GM21723 (cell line): ENCODE results near the gene GRM5.

Source experiments
- ATAC-seq: cut with Tn5 transposase; IDR thresholded peaks from one replicate; pipeline ENCODE4 v1.9.1; 2021; ENCODE audit warnings: mild to moderate bottlenecking, moderate library complexity; ENCODE audit not compliant: unreplicated experiment

The GRM5 gene

DNA sequence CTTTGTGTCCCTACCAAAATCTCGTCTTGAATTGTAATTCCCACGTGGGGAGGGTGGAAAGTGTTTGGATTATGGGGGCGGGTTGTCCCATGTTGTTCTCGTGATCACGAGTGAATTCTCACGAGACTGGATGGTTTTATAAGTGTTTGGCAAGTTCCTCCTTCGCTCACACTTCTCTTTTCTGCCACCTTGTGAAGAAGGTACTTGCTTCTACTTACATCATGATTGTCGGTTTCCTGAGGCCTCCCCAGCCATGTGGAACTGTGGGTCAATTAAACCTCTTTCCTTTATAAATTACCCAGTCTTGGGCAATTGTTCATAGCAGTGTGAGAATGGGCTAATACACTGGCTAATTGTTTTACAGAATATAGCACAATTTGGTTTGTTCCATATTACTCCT, 326.3 kb downstream of the GRM5 start:
- ATAC-seq = no peak

- ATAC-seq = no peak
Observed at GRCh38 chr11:88709567-88709966, 356.2 kb downstream of the GRM5 start.

GRCh38 chr11:88704485-88704884, 361.3 kb downstream of the GRM5 start:
- ATAC-seq = no peak

DNA sequence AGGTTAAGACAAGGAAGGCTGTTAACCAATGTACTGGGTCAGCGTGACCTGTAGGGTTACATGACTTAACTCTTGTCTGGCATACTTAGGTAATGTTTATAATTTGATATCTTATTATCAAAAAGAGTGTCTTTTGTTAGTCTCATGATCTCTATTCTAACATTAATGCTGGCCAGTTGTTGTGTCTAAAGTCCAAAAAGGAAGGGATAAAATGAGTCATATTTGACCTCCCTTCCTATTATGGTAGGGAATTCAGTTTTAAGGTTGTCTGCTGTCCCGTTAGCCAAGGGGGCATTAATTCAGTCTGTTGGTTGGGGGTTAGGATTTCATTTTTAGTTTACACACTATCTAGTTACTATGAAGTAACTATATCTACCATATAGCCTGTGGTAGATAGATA, 364.0 kb downstream of the GRM5 start:
- ATAC-seq = no peak

- no peak for ATAC-seq
Observed at GRCh38 chr11:88697139-88697538, 368.6 kb downstream of the GRM5 start.

DNA sequence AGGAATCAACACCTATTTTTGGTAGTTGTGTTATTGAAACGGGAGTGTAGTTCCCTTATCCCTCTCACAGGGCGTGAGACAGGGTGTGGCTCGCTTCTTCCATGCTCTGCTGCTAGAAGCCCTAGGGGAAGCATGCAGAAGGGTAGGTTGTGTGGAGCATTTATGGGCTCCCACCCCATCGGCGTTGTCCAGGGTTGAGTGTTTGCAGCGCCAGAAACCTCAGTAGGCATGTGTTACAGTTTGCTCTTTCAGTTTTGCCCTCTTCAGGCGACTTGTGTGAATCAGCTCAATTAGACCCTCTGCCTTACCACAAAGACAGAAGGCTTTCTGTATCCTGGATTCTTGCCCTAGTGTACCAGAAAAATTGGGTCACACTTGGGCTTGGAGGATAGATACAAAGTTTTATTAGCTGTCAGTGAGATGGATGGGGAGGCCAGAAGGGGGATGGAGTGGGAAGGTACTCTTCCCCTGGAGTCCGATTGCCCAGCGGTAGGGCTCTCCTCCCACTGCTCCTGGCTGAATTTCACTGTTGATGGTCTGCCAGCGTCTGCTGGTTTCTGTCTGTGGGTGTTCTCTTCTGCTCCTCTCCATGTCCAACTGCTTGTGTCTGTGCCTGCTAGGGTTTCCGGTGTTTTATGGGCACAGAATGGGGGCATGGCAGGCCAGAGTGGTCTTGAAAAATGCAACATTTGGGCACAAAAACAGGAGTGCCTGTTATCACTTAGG, 369.9 kb downstream of the GRM5 start:
- ATAC-seq = no peak

GRCh38 chr11:88692306-88693086, 373.3 kb downstream of the GRM5 start:
- ATAC-seq = no peak

DNA sequence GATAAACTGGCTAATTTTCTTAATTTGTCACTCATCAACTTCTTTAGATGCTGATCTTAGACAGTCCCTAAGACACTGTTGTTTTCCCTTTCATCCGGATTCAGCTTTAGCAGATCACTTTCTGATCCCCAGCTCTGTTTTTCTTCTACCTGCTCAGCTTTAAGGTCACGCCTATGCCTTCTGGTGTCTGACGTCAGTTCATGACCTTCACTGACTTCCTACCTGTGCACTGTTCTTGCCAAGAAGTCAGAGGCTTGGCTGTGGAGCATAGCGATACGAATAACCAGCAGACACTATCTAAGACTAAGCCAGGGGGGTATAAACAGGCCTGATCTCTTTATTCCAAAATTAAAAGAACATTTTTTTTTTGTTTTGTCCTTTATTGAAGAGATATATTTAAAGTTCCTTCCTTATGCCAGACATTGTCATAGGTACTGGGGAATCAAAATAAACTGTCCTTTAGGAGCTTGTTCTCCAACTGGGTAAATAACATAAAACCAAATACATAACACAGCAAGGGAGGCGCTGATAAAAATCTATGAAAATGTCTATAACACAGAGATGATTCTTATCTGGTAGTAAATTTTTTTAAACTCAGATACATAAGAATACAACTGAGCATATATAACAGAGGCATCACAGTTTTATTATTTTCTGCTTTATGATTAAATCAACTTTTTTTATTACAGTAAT, 376.1 kb downstream of the GRM5 start:
- ATAC-seq = no peak

- no peak for ATAC-seq
Observed at GRCh38 chr11:88683024-88683423, 382.8 kb downstream of the GRM5 start.

GRCh38 chr11:88680806-88681205, 385.0 kb downstream of the GRM5 start:
- ATAC-seq = no peak

- no peak for ATAC-seq
Observed at GRCh38 chr11:88666364-88666763, 399.4 kb downstream of the GRM5 start.

DNA sequence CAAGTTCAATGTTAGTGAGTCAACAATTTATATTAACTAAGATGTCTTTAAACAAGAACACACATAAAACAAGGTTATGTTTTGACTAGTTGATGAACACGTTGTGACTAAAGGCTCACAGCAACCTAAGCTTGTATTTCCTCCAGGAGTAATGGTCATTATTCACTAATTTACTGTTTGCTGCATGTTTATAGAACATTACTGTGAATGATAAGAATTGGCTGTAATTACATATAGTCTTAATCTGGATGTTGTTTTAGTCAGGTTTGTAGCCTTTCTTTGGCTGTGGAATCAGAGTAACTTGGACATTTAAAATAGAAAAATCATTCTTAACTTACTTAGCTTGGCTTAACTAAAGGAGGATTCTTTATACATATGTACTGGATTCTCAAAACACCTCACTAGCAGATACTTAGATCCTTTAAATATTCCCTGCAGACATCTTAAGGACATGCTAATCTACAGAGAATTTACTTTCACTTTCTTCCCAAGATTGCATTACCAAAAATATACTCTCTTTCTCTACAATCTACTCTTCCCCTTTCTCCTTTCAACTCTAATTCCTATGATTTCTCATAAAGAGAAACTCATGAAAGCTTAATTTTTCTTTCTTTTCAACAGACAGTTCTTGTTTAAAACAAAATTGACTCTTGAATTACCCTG, 408.6 kb downstream of the GRM5 start:
- no peak for ATAC-seq

DNA sequence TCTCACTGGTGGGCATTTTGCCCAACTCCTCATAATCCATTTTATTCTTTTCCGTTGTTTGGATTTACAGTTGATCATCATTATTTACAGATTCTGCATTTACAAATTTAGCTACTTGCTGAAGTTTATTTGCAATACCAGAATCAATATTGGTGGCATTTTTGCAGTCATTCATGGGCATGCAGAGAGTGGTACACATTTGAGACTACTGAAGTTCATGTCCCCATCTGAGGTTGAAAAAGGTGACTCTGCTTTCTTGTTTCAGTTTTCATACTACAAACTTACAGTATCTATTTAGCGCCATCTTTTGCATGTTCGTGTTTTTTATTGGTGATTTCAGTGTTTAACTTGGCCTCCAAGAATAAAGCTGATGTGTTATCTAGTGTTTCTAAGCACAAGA, 409.5 kb downstream of the GRM5 start:
- no peak for ATAC-seq

GRCh38 chr11:88655656-88656055, 410.1 kb downstream of the GRM5 start:
- no peak for ATAC-seq

DNA sequence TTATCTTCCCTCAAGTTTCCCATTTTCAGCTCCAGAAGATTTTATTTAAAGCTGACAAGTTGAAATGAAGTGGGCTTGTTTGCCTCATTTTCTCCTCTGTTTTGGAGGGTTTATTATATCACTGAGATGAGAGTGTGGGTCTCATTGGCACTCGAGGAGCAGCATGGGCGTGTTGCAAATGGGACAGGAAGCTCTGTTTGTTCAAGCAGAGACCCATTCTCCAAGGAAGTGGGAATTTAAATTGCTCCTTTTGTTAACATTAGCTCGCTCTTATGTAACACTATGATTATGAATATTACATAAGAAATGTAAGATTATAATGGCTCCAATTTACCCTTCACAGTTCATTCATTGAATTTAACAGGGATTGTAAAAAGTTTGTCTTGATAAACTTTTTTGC, 410.6 kb downstream of the GRM5 start:
- no peak for ATAC-seq

DNA sequence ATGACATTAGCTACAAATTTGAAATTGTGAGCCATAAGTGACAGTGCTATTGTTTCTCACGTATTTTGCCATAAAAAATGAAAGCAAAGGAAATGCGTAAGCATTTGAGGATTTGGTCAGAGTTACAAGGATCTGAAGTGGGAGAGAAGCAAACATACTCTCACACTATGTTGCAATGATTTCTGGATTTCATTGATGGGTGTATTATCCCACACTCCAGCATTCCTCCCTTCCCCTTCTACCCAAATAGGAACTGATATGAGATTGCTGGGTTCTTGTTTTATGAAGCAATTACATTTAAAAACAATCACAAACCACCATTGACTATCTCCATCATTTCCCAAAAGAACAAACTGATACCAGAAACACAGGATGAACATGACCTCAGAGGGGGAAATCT, 414.2 kb downstream of the GRM5 start:
- ATAC-seq = no peak

DNA sequence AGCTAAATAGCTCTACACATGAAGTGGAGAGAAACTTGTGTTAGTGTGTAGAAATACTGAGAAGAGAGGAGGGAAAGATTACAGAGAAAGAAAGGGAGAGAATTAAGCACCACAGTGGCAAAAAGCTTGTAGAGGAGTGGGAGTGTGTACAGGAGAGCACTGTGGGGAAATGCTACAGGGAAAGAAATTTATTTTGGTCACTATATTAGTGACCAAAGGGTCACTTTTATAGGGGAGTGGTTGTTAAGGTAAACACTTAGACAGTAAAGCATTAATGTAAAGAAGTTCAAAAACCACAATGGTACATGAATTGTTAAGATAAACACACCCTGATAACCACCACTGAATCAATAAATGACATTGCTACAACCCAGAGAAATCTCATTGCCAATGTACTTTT, 421.1 kb downstream of the GRM5 start:
- ATAC-seq = no peak

DNA sequence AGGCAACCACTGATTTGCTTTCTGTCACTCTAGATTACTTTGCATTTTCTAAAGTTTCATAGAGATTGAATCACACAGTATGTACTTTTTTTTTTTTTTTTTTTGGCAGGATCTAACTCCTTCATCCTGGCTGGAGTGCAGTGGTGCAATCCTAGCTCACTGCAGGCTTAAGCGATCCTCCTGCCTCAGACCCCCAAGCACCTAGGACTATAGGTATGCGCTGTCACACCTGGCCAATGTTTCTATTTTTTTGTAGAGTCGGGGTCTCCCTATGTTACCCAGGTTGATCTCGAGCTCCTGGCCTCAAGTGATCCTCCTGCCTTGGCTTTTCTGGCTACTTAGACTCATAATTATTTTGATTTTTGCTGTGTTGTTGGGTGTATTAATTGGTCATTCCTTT, 433.6 kb downstream of the GRM5 start:
- ATAC-seq = no peak

DNA sequence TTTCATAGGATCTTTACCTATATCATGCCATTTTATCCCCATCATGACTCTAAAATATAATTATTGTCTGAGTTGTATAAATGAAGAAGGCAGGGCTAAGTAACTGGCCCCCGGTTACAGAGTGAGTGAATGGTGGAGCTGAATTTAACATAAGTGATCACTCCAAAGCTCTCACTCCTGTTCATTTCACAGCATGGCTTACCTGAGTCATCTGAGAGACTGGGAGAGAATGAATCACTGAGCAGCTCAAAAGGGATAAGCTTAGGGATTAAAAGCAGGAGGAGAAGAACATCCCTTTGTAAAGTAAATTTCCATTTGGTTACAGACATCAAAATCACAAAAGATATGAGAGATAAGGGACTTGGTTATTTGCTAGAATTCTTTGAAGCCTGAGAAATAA, 434.3 kb downstream of the GRM5 start:
- no peak for ATAC-seq

GRCh38 chr11:88629496-88629895, 436.3 kb downstream of the GRM5 start:
- ATAC-seq = no peak

DNA sequence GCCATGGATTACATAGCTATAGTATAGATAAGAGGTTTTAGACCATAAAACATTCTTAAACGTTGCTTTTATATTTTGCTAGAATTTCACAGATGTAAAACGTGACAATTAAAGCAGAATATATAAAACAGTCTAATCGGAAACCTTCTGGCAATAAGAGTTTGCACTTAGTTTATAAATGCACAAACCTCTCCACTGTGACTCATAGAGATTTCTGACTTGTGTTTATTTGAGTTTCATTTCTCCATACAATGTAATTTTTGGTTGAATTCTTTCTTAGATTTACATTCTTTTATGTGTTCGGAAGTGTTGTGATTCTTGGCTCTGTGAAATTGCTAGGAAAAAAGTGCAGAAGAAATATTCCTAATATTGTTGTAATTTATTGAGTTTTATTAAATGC, 439.6 kb downstream of the GRM5 start:
- no peak for ATAC-seq
